ENCODE results near the gene TSKS.

TSKS gene, protein sequence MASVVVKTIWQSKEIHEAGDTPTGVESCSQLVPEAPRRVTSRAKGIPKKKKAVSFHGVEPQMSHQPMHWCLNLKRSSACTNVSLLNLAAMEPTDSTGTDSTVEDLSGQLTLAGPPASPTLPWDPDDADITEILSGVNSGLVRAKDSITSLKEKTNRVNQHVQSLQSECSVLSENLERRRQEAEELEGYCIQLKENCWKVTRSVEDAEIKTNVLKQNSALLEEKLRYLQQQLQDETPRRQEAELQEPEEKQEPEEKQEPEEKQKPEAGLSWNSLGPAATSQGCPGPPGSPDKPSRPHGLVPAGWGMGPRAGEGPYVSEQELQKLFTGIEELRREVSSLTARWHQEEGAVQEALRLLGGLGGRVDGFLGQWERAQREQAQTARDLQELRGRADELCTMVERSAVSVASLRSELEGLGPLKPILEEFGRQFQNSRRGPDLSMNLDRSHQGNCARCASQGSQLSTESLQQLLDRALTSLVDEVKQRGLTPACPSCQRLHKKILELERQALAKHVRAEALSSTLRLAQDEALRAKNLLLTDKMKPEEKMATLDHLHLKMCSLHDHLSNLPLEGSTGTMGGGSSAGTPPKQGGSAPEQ

GRCh38 chr19:49763230-49763629 lies at the start of gene TSKS:
Gene TSKS, minus strand, starts transcription at chr19:49763306. Its CDS starts 59 bp downstream, at chr19:49763247.
- H3K4me1 ChIP-seq (ENCODE audit: control insufficient read depth, low read depth, low read length) = no peaks in the 10 kb centered on the region
- H3K27ac ChIP-seq (ENCODE audit: low read length) = no peak within 1 kb of the TSS
- H3K9me3 ChIP-seq (ENCODE audit: control insufficient read depth, low read depth, low read length) = no peaks in the 10 kb centered on the region
- no peak within 1 kb of the TSS for H3K4me3 ChIP-seq (ENCODE audit: low read length)
- no peaks in the 10 kb centered on the region for H3K27me3 ChIP-seq (ENCODE audit: control insufficient read depth, insufficient read depth, low read length)
- H3K9ac ChIP-seq (ENCODE audit: low read length) = no peak within 1 kb of the TSS
- H3K36me3 ChIP-seq (ENCODE audit: control insufficient read depth, low read depth, low read length) = no peaks in the 10 kb centered on the region

- Histone ChIP-seq H3K36me3 (ENCODE audit: control insufficient read depth, low read depth, low read length) (no peaks in the 10 kb centered on the region), H3K4me1 (ENCODE audit: control insufficient read depth, low read depth, low read length) (peaks cover 20% of the 10 kb centered on the region), H3K9me3 (ENCODE audit: control insufficient read depth, low read depth, low read length) (no peaks in the 10 kb centered on the region), H3K27me3 (ENCODE audit: control insufficient read depth, insufficient read depth, low read length) (no peaks in the 10 kb centered on the region), H3K27ac (ENCODE audit: low read length) (peak overlapping the region; percentile 100), H3K9ac (ENCODE audit: low read length) (peak overlapping the region; percentile 99), H3K4me3 (ENCODE audit: low read length) (peak overlapping the region; percentile 100)
These were observed 49.4 kb upstream of the TSKS start for GRCh38 chr19:49812452-49812996.

GRCh38 chr19:49811328-49811727 lies 48.2 kb upstream of the TSKS start:
- Histone ChIP-seq H3K4me1 (ENCODE audit: control insufficient read depth, low read depth, low read length) (peaks cover 20% of the 10 kb centered on the region), H3K4me3 (ENCODE audit: low read length) (no peak overlapping the region), H3K27me3 (ENCODE audit: control insufficient read depth, insufficient read depth, low read length) (no peaks in the 10 kb centered on the region), H3K9me3 (ENCODE audit: control insufficient read depth, low read depth, low read length) (no peaks in the 10 kb centered on the region), H3K9ac (ENCODE audit: low read length) (no peak overlapping the region), H3K27ac (ENCODE audit: low read length) (no peak overlapping the region), H3K36me3 (ENCODE audit: control insufficient read depth, low read depth, low read length) (no peaks in the 10 kb centered on the region)

GRCh38 chr19:49809941-49810389 lies 46.9 kb upstream of the TSKS start:
- H3K4me3 ChIP-seq (ENCODE audit: low read length) = peak overlapping the region; percentile 68
- H3K36me3 ChIP-seq (ENCODE audit: control insufficient read depth, low read depth, low read length) = no peaks in the 10 kb centered on the region
- no peak overlapping the region for H3K27ac ChIP-seq (ENCODE audit: low read length)
- peaks cover 20% of the 10 kb centered on the region for H3K4me1 ChIP-seq (ENCODE audit: control insufficient read depth, low read depth, low read length)
- H3K9ac ChIP-seq (ENCODE audit: low read length) = no peak overlapping the region
- no peaks in the 10 kb centered on the region for H3K27me3 ChIP-seq (ENCODE audit: control insufficient read depth, insufficient read depth, low read length)
- H3K9me3 ChIP-seq (ENCODE audit: control insufficient read depth, low read depth, low read length) = no peaks in the 10 kb centered on the region

DNA sequence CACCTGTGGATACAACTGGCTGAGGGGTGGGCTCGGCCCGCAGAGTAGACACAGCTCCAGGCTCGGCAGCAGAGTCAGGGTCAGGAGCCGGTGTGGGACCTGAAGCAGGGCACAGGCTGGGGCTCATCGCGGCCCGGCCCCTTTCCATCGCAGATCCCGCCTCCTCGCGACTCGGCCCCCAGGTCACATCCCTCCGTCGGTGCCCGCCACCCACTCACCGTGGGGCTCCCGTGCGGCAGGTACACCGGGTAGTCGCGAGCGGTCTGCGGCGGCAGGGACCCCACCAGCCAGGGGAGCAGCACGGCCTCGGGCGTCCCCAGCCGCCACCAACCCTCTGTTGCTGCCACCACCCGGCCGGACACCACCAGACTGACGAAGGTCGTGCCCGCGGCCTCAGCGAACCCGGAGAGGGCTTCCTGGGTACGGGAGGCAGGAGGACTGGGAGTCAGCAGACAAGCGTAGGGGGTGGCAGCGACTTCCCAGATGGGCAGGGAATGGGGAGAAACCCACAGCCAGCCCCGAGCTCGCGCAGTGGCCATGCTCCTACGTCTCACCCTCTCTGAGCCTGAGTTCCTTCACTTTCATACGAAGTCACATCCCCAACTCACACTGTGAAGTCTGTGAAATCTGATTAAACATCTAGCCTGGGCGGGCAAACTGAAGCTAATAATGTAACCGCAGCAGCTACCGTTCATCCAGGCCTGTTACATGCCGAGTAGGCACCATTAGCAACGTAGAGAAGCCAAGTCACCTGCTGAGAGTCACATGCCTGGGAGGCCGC lies 46.2 kb upstream of the TSKS start:
- Histone ChIP-seq H3K27ac (ENCODE audit: low read length) (no peak overlapping the region), H3K9me3 (ENCODE audit: control insufficient read depth, low read depth, low read length) (no peaks in the 10 kb centered on the region), H3K4me1 (ENCODE audit: control insufficient read depth, low read depth, low read length) (peaks cover 20% of the 10 kb centered on the region), H3K27me3 (ENCODE audit: control insufficient read depth, insufficient read depth, low read length) (no peaks in the 10 kb centered on the region), H3K9ac (ENCODE audit: low read length) (peak overlapping the region; percentile 34), H3K36me3 (ENCODE audit: control insufficient read depth, low read depth, low read length) (no peaks in the 10 kb centered on the region), H3K4me3 (ENCODE audit: low read length) (peak overlapping the region; percentile 68)

- no peak overlapping the region for H3K27ac ChIP-seq (ENCODE audit: low read length)
- H3K4me1 ChIP-seq (ENCODE audit: control insufficient read depth, low read depth, low read length) = peaks cover 14% of the 10 kb centered on the region
- H3K4me3 ChIP-seq (ENCODE audit: low read length) = peak overlapping the region; percentile 68
- no peaks in the 10 kb centered on the region for H3K27me3 ChIP-seq (ENCODE audit: control insufficient read depth, insufficient read depth, low read length)
- peak overlapping the region; percentile 34 for H3K9ac ChIP-seq (ENCODE audit: low read length)
- no peaks in the 10 kb centered on the region for H3K36me3 ChIP-seq (ENCODE audit: control insufficient read depth, low read depth, low read length)
- H3K9me3 ChIP-seq (ENCODE audit: control insufficient read depth, low read depth, low read length) = no peaks in the 10 kb centered on the region
These were observed 45.6 kb upstream of the TSKS start for GRCh38 chr19:49808711-49809159.

GRCh38 chr19:49807904-49808675 lies 45.0 kb upstream of the TSKS start:
- Histone ChIP-seq H3K9me3 (ENCODE audit: control insufficient read depth, low read depth, low read length) (no peaks in the 10 kb centered on the region), H3K36me3 (ENCODE audit: control insufficient read depth, low read depth, low read length) (peaks cover 5% of the 10 kb centered on the region), H3K9ac (ENCODE audit: low read length) (no peak overlapping the region), H3K27ac (ENCODE audit: low read length) (no peak overlapping the region), H3K27me3 (ENCODE audit: control insufficient read depth, insufficient read depth, low read length) (no peaks in the 10 kb centered on the region), H3K4me1 (ENCODE audit: control insufficient read depth, low read depth, low read length) (peaks cover 13% of the 10 kb centered on the region), H3K4me3 (ENCODE audit: low read length) (peak overlapping the region; percentile 38)

GRCh38 chr19:49807058-49807903 lies 44.2 kb upstream of the TSKS start:
- no peak overlapping the region for H3K4me3 ChIP-seq (ENCODE audit: low read length)
- H3K9ac ChIP-seq (ENCODE audit: low read length) = no peak overlapping the region
- H3K9me3 ChIP-seq (ENCODE audit: control insufficient read depth, low read depth, low read length) = no peaks in the 10 kb centered on the region
- H3K36me3 ChIP-seq (ENCODE audit: control insufficient read depth, low read depth, low read length) = peaks cover 5% of the 10 kb centered on the region
- H3K27ac ChIP-seq (ENCODE audit: low read length) = no peak overlapping the region
- no peaks in the 10 kb centered on the region for H3K27me3 ChIP-seq (ENCODE audit: control insufficient read depth, insufficient read depth, low read length)
- H3K4me1 ChIP-seq (ENCODE audit: control insufficient read depth, low read depth, low read length) = peaks cover 7% of the 10 kb centered on the region

GRCh38 chr19:49806620-49806959 lies 43.5 kb upstream of the TSKS start:
- H3K9me3 ChIP-seq (ENCODE audit: control insufficient read depth, low read depth, low read length) = no peaks in the 10 kb centered on the region
- H3K4me3 ChIP-seq (ENCODE audit: low read length) = no peak overlapping the region
- no peak overlapping the region for H3K27ac ChIP-seq (ENCODE audit: low read length)
- no peak overlapping the region for H3K9ac ChIP-seq (ENCODE audit: low read length)
- H3K27me3 ChIP-seq (ENCODE audit: control insufficient read depth, insufficient read depth, low read length) = no peaks in the 10 kb centered on the region
- peaks cover 5% of the 10 kb centered on the region for H3K36me3 ChIP-seq (ENCODE audit: control insufficient read depth, low read depth, low read length)
- peaks cover 7% of the 10 kb centered on the region for H3K4me1 ChIP-seq (ENCODE audit: control insufficient read depth, low read depth, low read length)

- no peak overlapping the region for H3K9ac ChIP-seq (ENCODE audit: low read length)
These were observed 42.9 kb upstream of the TSKS start for GRCh38 chr19:49805822-49806619.

More at GRCh38 chr19:49805822-49806619, 42.9 kb upstream of the TSKS start:
- no peak overlapping the region for H3K4me3 ChIP-seq (ENCODE audit: low read length)
- H3K36me3 ChIP-seq (ENCODE audit: control insufficient read depth, low read depth, low read length) = peaks cover 5% of the 10 kb centered on the region
- H3K9me3 ChIP-seq (ENCODE audit: control insufficient read depth, low read depth, low read length) = no peaks in the 10 kb centered on the region
- H3K4me1 ChIP-seq (ENCODE audit: control insufficient read depth, low read depth, low read length) = peaks cover 7% of the 10 kb centered on the region
- H3K27me3 ChIP-seq (ENCODE audit: control insufficient read depth, insufficient read depth, low read length) = no peaks in the 10 kb centered on the region
- H3K27ac ChIP-seq (ENCODE audit: low read length) = no peak overlapping the region

Data from iPS-18a (cell line).